HG03066 (cell line): ENCODE measurements around the gene RTCA.
"Not testable (repeated sequence)": the region's sequence is repeated elsewhere in the genome, so short reads cannot be mapped to it uniquely, and the experiment has no call there.

ENCODE experiments used
- ATAC-seq: cut with Tn5 transposase; IDR thresholded peaks from one replicate; pipeline ENCODE4 v1.9.1; 2021; ENCODE audit warnings: low read depth; ENCODE audit not compliant: unreplicated experiment

Gene RTCA

GRCh38 chr1:100256273-100256672 is 9.7 kb upstream of the RTCA start:
- ATAC-seq, result not testable (repeated sequence)

- not testable (repeated sequence) for ATAC-seq
These were observed 7.6 kb upstream of the RTCA start for GRCh38 chr1:100258427-100258826.

- no peak for ATAC-seq
These were observed 4.3 kb upstream of the RTCA start for GRCh38 chr1:100261686-100262085.

- ATAC-seq, result not testable (repeated sequence)
These were observed 1.9 kb upstream of the RTCA start for GRCh38 chr1:100264081-100264480.

GRCh38 chr1:100265562-100265930 is 470 bp upstream of the RTCA start:
- ATAC-seq, result peak; percentile 15

- ATAC-seq, result no peak
These were observed 725 bp downstream of the RTCA start for GRCh38 chr1:100266741-100267140.

- ATAC-seq, result no peak
These were observed 1.3 kb downstream of the RTCA start for GRCh38 chr1:100267284-100267683.

- ATAC-seq, result no peak
These were observed 2.2 kb downstream of the RTCA start for GRCh38 chr1:100268202-100268601.

- ATAC-seq, result no peak
These were observed 11.8 kb downstream of the RTCA start for GRCh38 chr1:100277866-100278265.

- no peak for ATAC-seq
These were observed 13.4 kb downstream of the RTCA start for GRCh38 chr1:100279358-100279923.

- no peak for ATAC-seq
These were observed 14.1 kb downstream of the RTCA start for GRCh38 chr1:100279954-100280682.

- ATAC-seq, result no peak
These were observed 18.6 kb downstream of the RTCA start for GRCh38 chr1:100284591-100284990.

- no peak for ATAC-seq
These were observed 21.1 kb downstream of the RTCA start for GRCh38 chr1:100287162-100287561.

GRCh38 chr1:100290291-100290690 is 24.3 kb downstream of the RTCA start:
- no peak for ATAC-seq

- ATAC-seq, result no peak
These were observed 26.7 kb downstream of the RTCA start for GRCh38 chr1:100292711-100293110.

GRCh38 chr1:100296140-100296539 is 30.1 kb downstream of the RTCA start:
- ATAC-seq, result no peak

GRCh38 chr1:100296997-100297396 is 31.0 kb downstream of the RTCA start:
- not testable (repeated sequence) for ATAC-seq

- ATAC-seq, result no peak
These were observed 32.5 kb downstream of the RTCA start for GRCh38 chr1:100298512-100298911.

- ATAC-seq, result no peak
These were observed 33.7 kb downstream of the RTCA start for GRCh38 chr1:100299521-100300222.

- no peak for ATAC-seq
These were observed 34.7 kb downstream of the RTCA start for GRCh38 chr1:100300691-100301090.

GRCh38 chr1:100302739-100303138 is 36.7 kb downstream of the RTCA start:
- no peak for ATAC-seq

- ATAC-seq, result no peak
These were observed 38.2 kb downstream of the RTCA start for GRCh38 chr1:100304227-100304626.
